Measurements from ENCODE around the gene DLL4.

DLL4 gene

GRCh38 chr15:40894681-40895448 lies 34.3 kb upstream of the DLL4 start:
- CTCF ChIA-PET, result interaction anchor here (0.6 to 2.7 kb wide), 11 partner anchors 10 to 305 kb away, joined by 3 to 63 read pairs (median 4); partner anchors contain the start of gene RHOV
- TF ChIP-seq ELF4 (IDR thresholded peaks at IDR 0.05), result no peak
- TF ChIP-seq TARDBP (IDR thresholded peaks at IDR 0.05), result no peak
- TF ChIP-seq L3MBTL2 (conservative IDR thresholded peaks at IDR 0.05), result peak; percentile 51
- no peak for TF ChIP-seq NFRKB (IDR thresholded peaks at IDR 0.05)
- TF ChIP-seq PKNOX1 (IDR thresholded peaks at IDR 0.05), result no peak
- no peak for TF ChIP-seq BHLHE40 (IDR thresholded peaks at IDR 0.05; ENCODE audit: borderline replicate concordance)
- no peak for TF ChIP-seq CTBP1 (IDR thresholded peaks at IDR 0.05; ENCODE audit: borderline replicate concordance)
- DNase-seq (ENCODE audit: extremely low spot score), result peak; percentile 59
- POLR2A ChIA-PET, result interaction anchor here (0.8 to 3.1 kb wide), 18 partner anchors 8 to 555 kb away, joined by 3 to 31 read pairs (median 4); partner anchors contain the start of genes CCDC9B, CHAC1, DNAJC17 and RAD51

GRCh38 chr15:40899536-40900207 lies 29.5 kb upstream of the DLL4 start:
- ChIA-PET POLR2A (interaction anchor here (0.7 kb wide), 1 partner anchor 53 kb away, joined by 3 read pairs; the partner anchor contains the start of gene CHAC1), CTCF (interaction anchor here (2.0 kb wide), 1 partner anchor 41 kb away, joined by 4 read pairs; no protein-coding TSS in a partner anchor)
- TF ChIP-seq ELF4 (IDR thresholded peaks at IDR 0.05) (no peak), ARNT (IDR thresholded peaks at IDR 0.05) (no peak), FOXK2 (IDR thresholded peaks at IDR 0.05) (no peak), ZNF384 (IDR thresholded peaks at IDR 0.05) (no peak)
- no peak for DNase-seq (ENCODE audit: extremely low spot score)

GRCh38 chr15:40900256-40901052 lies 28.7 kb upstream of the DLL4 start:
- ChIA-PET POLR2A (no interaction called here), CTCF (interaction anchor here (2.0 kb wide), 1 partner anchor 41 kb away, joined by 4 read pairs; no protein-coding TSS in a partner anchor)
- DNase-seq (ENCODE audit: extremely low spot score), result no peak
- TF ChIP-seq ELF4 (IDR thresholded peaks at IDR 0.05) (no peak), LEF1 (IDR thresholded peaks at IDR 0.05; ENCODE audit: borderline replicate concordance) (no peak), NFRKB (IDR thresholded peaks at IDR 0.05) (no peak), BHLHE40 (IDR thresholded peaks at IDR 0.05; ENCODE audit: borderline replicate concordance) (no peak), HDGF (IDR thresholded peaks at IDR 0.05; ENCODE audit: borderline replicate concordance) (no peak), ARNT (IDR thresholded peaks at IDR 0.05) (no peak), SP1 (IDR thresholded peaks at IDR 0.05) (no peak), FOXK2 (IDR thresholded peaks at IDR 0.05) (no peak), CTBP1 (IDR thresholded peaks at IDR 0.05; ENCODE audit: borderline replicate concordance) (no peak), FOXM1 (IDR thresholded peaks at IDR 0.05; ENCODE audit: borderline replicate concordance) (no peak), PKNOX1 (IDR thresholded peaks at IDR 0.05) (no peak), ZNF384 (IDR thresholded peaks at IDR 0.05) (no peak), SUZ12 (IDR thresholded peaks at IDR 0.05) (no peak), L3MBTL2 (conservative IDR thresholded peaks at IDR 0.05) (no peak), FOXA1 (IDR thresholded peaks at IDR 0.05) (no peak), TARDBP (IDR thresholded peaks at IDR 0.05) (no peak)

GRCh38 chr15:40901053-40901443 lies 28.1 kb upstream of the DLL4 start:
- no peak for DNase-seq (ENCODE audit: extremely low spot score)
- CTCF ChIA-PET, result interaction anchor here (2.0 kb wide), 1 partner anchor 42 kb away, joined by 4 read pairs; no protein-coding TSS in a partner anchor
- POLR2A ChIA-PET, result no interaction called here
- TF ChIP-seq ELF4 (IDR thresholded peaks at IDR 0.05), result no peak
- TF ChIP-seq FOXK2 (IDR thresholded peaks at IDR 0.05), result no peak
- no peak for TF ChIP-seq HDGF (IDR thresholded peaks at IDR 0.05; ENCODE audit: borderline replicate concordance)
- no peak for TF ChIP-seq CTBP1 (IDR thresholded peaks at IDR 0.05; ENCODE audit: borderline replicate concordance)
- TF ChIP-seq ZNF384 (IDR thresholded peaks at IDR 0.05), result no peak
- TF ChIP-seq TARDBP (IDR thresholded peaks at IDR 0.05), result no peak
- TF ChIP-seq ARNT (IDR thresholded peaks at IDR 0.05), result no peak
- TF ChIP-seq L3MBTL2 (conservative IDR thresholded peaks at IDR 0.05), result no peak
- TF ChIP-seq NFRKB (IDR thresholded peaks at IDR 0.05), result no peak
- no peak for TF ChIP-seq FOXM1 (IDR thresholded peaks at IDR 0.05; ENCODE audit: borderline replicate concordance)
- no peak for TF ChIP-seq SUZ12 (IDR thresholded peaks at IDR 0.05)
- TF ChIP-seq PKNOX1 (IDR thresholded peaks at IDR 0.05), result no peak
